RCC 7860 (cell line): ENCODE results near the gene MORN1.

Experiments used
- DNase-seq: peaks from one replicate; pipeline ENCODE4 v3.0.0-alpha.2; 2015; ENCODE audit warnings: low spot score
- FAIRE-seq: peaks from 2 replicates; lab custom pipeline; 2012; peaks lifted over from hg19 to GRCh38; lab: Jason Lieb, UNC

The MORN1 gene

DNA sequence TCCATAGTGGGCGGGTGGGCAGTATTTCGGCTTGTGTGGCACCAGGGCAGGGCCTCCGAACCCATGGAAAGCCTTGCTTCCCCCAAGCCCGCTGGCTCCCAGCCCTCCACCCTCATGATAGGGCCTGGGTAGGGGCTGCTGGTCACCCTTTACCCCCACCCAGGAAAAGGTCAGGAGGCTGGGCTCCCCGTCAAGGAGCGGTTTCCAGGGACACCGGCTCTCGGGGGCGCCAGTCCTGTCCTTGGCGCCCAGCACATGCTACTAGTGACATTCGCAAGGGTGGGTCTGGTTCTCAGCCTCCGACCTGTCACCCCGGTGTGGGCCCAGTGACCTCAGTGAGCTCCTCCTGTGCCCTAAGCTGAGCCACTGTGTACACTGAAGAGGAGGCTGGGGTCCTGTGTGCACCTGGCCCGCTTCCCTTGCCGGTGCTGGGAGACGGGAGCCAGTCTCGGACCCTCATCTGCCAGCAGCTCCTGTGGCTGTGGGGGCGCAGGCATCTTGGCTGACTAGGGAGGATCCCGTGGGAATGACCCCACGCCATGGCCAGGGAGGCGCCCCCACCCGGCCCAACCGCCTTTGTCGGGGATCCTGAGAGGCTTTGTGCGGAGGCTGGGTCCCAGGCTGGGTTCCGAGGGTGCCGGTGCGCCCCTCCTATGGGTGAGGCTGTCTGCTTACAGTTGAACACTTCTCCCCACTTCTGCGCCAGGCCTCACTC lies 108.6 kb downstream of the MORN1 start:
- FAIRE-seq (no peak), DNase-seq (no peak)

DNA sequence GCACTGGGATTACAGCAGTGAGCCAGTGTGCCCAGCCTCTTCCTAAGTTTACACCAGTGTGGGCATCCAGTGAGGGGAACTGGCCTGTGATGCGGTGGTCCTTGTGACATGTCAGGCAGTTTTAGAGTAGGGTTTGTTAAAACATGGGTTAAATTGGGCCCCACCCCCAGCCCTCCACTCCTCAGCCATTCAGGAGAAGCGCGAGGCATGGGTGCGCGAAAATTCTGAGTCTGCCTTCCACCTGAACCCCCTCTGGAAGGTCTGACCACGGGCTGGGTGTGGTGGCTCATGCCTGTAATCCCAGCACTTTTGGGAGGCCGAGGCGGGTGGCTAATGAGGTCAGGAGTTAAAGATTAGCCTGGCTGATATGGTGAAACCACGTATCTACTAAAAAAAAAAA lies 111.5 kb downstream of the MORN1 start:
- no peak for FAIRE-seq
- no peak for DNase-seq

DNA sequence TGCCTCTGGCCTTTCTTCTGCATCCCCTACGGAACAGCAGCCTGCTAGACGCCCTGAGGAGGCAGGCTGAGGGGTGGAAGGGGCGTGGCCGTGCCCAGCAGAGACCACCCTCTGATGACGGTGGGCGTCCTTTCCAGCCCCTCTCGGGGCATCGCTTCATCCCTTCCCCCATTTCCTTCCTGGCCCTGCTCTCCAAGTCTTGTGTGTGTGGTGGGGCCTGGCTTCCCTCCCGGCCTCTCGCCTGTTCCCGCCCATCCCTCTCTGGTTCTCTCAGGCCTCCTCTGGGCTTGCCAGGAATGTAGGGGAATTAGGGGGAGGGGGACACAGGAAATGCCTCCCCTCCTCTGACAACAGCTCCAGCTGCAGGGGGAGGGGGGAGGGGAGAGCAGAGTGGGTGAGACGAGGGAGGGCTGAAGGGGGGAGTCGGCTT lies 112.1 kb downstream of the MORN1 start:
- DNase-seq (no peak), FAIRE-seq (no peak)

DNA sequence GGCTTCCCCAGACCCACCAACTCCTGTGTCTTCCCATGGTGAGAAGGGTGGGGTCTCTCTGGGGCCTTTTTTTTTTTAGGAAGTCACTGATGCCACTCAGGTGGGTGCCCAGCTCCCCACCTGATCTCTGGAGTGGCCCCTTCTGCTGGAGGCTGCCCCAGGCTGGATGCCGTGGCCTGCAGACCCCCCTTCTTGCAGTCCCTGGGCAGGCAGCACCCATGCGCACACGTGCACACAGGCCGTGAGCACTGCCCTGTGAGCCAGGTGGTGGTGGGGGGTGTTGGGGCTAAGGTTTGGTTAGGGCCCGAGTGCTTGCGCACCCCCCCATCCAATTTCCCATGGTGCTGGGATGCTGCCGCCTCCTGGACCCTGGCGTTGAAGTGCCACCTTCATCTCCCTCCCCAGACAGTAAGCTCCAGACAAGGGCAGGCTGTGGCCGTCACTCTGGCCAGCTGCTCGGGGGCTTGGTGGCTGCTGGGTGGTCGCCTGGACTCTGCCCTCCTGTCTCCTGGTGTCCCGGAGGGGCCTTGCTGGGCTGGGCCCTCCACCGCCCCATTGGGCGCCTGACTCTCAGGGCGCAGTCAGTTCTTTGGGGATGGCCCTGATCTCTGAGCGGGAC lies 112.7 kb downstream of the MORN1 start:
- no peak for DNase-seq

DNA sequence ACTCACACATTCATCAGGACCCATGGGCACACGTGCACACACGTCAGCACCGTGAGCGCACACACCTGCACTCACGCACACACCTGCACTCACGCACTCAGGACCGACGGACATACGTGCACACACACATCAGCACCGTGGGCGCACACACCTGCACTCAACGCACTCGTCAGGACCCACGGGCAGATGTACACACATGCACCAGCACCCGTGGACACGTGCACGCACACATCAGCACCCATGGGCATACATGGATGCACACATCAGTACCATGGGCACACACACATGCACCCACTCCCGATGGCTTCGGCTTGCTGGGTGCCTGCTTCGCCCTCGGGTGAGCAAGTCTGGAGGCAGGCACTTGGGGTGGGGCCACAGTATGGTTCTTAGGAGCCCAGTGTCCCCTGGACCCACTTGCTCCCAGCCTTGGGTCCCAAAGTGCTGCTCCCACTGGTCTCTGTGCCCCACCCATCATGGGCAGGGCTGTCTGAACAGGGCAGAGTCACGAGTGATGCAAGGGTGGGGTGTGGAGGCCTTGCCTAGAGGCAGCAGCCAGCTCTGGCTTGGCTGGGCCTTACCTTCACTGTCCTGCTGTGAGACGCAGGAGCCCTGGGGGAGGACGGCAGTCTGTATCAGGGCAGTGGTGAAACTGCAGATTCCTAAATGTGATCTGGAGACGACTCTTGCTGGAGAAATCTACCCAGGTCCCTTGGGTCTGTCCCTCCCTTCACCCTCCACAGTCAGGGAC lies 113.4 kb downstream of the MORN1 start:
- FAIRE-seq = no peak
- DNase-seq = no peak

More for the DNA sequence above, 112.7 kb downstream of the MORN1 start:
- no peak for FAIRE-seq

DNA sequence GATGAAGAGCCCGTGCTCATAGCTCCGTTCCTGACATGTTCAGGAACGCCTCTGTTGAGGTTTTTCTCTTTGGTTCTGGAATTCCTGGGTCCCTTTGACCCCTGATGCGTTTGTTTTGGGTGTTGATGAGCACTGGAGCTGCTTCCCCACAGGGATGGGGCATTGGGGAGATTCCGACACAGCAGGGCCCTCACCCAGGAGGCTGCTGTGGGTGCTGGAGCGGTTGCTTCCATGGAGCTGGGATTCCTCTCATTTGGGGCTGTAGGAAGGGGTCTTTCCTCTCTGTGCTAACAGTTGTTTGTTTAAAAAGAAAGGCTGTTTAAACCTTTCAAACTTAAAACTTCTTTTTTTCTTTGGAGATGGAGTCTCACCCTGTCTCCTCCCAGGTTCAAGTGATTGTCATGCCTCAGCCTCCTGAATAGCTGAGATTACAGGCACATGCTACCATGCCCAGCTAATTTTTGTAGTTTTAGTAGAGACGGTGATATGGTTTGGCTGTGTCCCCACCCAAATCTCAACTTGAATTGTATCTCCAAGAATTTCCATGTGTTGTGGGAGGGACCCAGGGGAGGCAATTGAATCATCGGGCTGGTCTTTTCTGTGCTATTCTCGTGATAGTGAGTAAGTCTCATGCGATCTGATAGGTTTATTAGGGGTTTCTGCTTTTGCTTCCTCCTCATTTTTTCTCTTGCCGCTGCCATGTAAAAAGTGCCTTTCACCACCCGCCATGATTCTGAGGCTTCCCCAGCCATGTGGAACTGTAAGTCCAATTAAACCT lies 114.4 kb downstream of the MORN1 start:
- DNase-seq (no peak), FAIRE-seq (no peak)

DNA sequence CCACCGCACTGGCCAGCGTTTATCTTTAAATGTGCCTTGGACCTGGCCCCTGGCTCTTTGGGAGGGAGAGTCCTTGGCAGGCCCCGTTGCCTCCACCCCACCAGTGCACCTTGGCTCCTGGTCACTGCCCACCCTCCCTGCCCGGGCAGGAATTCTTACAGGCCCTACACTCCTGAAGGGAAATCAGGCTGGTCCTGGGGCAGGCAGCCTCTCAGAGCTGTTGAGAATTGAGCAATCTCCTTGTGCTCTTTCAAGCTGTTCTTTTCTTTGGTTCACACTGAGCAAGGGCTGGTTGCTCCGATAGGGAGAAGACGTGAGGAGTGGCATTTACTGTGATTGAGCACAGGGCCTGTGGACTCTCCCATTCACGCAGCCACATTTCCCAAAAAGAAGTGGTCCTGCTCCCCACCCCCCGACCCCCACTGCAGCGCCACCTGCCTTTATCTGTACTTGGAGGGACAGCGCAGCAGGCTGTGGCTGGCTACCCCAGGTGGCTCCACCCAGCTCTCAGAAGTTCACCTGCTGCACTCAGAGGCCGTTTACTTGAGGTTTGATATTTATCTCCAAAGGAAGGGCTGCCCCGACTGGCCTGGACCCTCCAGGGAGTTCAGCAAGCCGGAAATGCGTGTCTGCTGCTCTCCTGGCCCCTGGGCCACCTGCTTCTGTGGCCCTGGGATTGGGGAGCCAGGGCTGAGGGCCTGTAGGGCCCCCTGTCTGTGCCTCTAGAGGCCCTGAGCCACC lies 115.4 kb downstream of the MORN1 start:
- DNase-seq (no peak), FAIRE-seq (no peak)

DNA sequence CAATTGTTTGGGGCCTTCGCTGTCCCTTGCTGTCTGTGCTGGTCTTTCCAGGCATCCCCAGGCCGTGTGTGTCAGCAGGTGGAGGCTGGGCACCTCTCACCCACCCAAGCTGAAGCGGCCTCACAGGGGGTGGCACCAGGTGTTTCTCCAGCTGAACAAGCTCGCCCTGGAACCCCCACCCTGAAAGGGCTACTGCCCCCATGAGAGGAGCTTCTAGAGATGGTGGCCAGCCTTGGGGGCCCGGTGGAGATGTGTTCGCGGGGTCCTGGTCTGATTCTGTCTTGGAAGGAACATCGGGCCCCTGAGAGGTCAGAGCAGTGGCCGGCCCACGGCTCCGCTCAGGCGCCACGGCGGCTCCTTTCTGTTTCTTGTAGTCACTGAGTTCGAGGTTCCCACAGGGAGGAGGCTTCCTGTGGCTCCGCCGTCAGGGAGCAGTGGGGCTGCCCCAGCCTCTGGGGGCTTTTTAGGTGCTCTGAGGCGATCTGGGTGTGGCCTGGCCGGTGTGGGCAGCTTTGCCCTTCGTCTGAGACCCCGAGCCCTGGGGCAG lies 116.4 kb downstream of the MORN1 start:
- FAIRE-seq (no peak), DNase-seq (no peak)

DNA sequence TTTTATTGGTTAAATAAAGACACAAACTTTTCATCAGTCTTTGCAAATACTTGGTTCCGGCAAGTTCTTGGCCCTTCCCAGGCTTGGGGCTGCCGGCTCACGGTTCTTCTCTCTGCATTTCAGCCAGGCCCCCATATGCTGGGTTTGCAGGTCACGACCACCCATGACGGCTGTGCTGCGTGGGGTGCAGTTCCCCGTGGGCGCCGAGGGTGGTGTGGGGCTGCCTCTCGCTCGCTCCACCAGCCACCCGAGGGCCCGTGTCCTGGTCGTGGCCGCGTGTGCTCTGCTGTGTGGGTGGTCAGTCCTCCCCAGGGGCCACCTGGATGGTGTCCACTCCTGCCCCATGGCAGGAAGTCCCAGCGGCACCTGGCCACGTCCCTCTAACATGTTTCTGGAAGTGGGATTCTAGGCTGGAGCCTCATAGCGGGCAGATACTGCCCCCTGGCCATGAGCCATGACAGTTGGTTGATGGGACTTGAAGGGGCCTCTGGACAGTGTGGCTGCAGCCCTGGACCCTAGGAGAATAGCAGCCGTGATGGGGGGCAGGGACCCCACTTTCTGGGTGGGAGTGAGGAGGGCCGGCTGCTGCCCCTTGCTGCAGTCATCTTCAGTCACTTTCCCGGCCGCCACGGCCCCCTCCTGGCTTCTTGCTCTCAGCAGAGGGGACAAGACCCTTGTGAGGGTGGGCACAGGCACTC lies 117.0 kb downstream of the MORN1 start:
- no peak for FAIRE-seq

DNA sequence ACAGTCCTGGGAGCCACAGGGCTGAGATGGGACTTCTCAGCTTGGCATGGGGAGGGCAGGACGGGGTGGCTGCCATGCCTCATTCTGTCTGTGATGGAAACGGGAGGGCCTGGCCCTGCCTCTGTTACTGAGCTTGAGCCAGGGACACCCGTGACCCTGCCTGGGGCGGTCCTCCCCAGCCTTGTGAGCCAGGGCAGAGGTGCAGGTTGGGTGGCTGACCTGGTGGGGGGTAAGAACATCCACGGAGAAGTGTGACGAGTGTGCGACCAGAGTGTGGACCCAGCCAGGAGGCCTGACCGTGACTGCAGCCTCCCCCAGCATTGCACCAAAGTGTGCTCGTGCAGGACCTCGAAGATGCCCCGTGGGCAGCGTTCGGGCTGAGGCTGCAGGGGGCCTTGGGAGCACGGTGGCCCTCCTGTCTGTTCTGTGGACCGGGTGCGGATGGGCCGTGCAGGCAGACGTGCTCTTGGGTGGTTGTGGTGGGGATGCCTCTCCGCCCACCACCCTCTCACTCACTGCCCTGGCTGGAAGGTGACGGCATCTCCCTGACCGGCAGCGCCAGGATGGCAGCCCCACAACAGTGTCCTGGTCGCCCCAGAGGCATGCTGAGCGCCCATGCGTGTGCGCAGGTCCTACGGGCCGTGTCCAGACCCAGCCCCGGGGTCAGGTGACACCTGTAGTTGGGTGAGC lies 117.8 kb downstream of the MORN1 start:
- DNase-seq (no peak), FAIRE-seq (no peak)

More for the DNA sequence above, 117.0 kb downstream of the MORN1 start:
- DNase-seq = no peak

DNA sequence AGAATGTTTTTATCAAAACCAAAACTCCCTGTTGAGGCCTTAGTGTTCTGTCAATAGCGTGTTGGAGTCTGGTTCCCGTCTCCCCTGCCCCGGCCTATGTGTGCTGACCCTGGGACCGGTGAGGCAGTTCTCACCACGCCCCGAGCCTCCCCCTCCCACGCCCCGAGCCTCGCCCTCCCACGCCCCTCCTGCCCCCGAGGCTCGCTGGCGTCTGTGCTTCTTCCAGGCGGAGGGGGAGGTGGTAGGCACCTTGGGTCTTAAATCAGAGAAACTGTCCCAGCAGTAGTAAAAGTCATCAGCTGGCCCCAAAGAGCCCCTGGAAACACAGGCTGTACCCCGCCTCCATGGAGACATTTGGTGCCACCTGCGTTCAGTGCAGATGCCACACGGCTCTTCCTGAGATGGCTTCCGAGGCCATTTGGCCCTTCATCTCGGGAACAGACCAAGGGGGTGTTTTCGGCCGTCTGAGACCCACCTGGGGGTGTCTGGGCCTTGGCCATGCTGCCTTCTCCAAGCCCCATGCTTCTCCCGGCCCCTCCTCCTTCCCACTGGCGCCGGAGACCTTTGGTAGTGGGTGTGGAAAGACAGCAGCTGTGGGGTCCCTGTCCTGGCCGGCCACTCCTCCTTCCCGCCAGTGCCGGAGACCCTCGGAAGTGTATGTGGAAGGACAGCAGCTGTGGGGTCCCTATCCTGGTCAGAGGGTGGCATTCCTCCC lies 118.5 kb downstream of the MORN1 start:
- FAIRE-seq (no peak), DNase-seq (no peak)

DNA sequence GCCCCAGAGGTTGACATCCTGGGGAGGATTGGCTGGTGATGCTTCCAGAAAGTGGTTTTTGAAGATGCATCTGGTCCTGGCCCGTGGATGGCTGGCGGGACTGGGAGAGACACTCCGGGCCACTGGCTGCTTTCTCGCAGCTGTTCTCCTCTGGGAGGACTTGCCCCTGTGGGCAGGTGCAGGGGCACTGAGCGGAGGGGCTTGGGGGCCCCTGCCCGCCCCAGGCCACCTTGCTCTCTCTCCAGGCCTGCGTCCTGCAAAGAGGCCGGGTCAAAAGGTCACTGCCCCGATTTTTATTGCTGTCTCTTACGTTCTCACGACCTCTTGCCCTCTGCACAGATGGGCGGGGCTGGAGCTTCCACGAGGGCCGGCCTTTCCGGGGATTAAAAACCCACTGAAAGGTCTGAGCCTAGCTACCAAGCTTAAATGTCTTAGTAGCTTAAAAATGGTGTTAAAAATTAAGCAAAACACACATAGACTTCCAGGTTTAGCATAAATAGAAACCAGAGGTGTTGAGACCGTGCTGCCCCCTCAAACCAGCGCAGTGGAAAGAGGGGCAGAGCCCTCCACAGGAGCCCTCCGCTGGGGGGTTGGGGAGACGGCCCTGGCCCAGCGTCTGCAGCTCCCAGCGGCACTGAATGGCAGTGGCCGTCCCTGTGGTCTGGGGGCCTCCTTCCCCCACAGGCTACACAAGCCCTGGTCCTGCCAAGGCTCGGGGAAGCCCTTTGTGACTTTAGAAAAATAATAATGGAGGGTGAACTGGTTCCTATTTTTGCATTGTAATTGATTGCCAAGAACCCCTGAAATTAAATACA lies 119.3 kb downstream of the MORN1 start:
- DNase-seq (no peak), FAIRE-seq (no peak)
